OCI-LY1 (cell line): ENCODE data around the gene ZHX3.

Experiments used
- CTCF ChIP-seq: fragments of 200-600 bp; sonication (generic), shearing (Covaris generic); IDR thresholded peaks from 2 replicates; pipeline ENCODE4 v1.5.1; 2017; ENCODE audit warnings: mild to moderate bottlenecking, antibody characterized with exemption, low read length, moderate library complexity, mixed read lengths
- EZH2 ChIP-seq: fragments of 200-600 bp; sonication (generic), shearing (Covaris generic); IDR thresholded peaks from 2 replicates; pipeline ENCODE4 v1.8.0; 2017; ENCODE audit warnings: borderline replicate concordance, mixed run types, mild to moderate bottlenecking, antibody characterized with exemption, low read length, moderate library complexity, mixed read lengths

DNA sequence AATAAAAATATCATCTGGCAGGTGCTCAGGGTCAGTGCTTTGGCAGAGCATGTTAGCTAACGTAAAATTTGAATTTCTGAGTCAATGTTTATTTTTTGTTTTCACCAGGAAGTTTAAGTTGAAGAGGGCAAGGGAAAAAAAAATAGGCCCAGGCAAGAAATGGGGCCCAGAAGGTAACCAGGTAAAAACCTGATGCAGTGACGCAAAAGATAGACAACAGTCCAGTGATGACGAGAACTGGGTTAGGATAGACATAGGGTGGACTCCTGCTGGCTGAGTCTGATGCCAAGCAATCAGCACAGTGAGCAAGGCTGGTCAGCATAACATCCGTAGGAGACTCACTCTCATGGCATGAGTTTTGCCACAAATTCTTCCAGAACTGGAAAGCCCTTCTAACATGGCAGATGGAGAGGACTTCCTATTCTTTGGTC is 42.2 kb downstream of the ZHX3 start:
- TF ChIP-seq CTCF: no peak
- TF ChIP-seq EZH2: no peak
